GM21576 (cell line): ENCODE data around the gene NTSR2.
A peak's percentile ranks its signal among the peaks of the same experiment; 100 is the strongest.

Experiments used
- ATAC-seq: cut with Tn5 transposase; IDR thresholded peaks from one replicate; pipeline ENCODE4 v1.9.1; 2021; ENCODE audit warnings: mild to moderate bottlenecking, moderate library complexity; ENCODE audit not compliant: unreplicated experiment

Gene NTSR2

DNA sequence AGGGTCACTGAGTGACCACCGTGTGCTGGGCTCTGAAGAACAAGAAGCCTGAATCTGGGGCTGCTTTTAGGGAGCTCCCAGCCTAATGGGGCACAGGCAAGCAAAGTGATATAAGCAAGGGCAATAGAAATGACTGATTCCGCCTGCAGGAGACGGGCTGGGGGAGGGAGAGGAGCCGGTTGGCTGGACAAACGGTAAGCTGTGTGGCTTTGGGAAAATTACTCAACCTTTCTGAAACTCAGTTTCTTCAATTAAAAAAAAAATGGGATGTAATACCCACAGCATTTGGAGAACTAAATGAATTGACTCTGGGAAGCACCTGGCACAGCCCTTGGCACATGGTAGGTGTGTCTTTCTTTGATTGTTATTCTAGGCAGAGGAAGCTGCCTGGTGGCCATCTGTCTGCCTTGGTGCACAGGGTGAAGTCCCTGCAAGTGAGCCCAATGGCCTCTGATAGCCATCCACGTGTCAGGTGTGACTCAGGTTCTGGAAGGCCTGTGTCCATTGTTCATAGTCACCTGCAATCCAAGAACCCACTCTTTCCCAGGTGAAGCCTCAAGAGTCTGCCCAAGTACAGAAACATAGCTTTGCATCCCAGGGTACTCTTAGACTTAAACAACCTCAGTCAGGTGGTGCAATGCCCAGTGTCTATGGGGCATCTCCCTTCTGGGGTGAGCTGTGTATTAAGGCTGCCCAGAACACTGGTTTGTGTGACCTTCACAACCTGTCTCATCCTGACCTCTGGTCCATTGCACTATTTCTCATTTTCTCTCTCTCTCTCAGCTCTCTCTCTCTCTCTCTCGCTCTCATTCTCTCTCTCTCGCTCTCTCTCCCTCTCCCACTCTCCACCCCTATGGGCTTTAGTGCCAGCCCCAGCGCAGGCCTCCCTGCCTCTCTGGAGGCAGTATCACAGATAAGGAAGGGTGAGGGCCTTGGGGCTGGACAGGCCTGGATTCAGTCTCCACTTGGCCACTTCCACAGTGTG, 30.0 kb upstream of the NTSR2 start:
- ATAC-seq: no peak

GRCh38 chr2:11698009-11698922, 28.3 kb upstream of the NTSR2 start:
- ATAC-seq: no peak

DNA sequence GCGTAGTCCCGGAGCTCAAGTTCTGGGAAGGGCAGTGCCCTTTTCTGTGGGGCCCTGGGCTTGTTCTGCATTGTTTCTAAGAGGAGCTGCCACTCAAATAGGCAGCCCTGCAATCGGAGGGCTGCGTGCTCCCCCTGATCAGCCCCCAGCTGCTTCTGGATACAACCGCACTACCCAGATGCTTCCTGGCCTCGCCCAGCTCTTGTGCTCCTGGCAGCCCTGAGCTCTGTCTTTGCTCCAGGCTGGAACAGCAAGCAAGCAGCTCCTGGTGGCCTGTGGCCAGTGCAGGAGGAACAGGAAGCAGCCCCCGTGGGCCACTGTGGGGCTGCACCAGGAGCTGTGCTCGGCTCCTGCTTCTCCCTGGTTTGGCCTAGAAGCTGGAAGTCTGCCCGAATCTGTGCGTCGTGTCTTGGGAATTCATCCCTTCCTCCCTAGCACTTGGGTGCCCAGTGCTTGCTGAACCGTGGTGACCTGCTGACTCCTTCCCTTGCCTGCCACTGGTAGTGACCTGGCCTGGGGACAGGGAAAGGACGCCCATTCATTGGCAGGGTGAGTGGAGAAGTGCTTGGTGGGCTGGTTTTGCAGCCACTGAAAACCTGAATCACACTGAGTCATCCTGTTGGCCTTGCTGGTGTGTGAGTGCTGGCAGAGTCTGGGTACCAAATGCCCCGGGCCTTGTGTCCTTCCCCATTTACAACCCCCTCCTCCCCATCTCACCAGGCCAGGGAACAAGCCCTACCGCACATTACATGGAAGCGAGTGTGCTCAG, 27.3 kb upstream of the NTSR2 start:
- no peak for ATAC-seq

DNA sequence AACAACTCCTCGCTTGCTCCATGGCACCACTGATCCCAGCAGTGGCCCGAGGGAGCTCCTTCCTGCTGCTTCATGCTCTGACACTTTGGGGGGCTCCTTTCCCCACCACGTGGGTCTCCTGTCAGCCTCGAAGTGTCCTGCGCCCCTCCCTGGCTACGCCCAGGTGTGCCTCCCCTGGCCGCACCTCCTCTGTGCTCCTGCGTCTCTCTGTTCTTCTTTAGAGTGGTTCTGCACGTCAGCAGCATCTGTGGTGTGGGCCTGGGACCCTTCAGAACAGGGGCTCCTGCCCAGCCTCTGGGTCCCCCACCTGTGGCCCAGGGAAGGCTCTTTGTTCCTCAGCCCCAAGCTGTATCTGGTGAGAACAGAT, 26.7 kb upstream of the NTSR2 start:
- no peak for ATAC-seq

DNA sequence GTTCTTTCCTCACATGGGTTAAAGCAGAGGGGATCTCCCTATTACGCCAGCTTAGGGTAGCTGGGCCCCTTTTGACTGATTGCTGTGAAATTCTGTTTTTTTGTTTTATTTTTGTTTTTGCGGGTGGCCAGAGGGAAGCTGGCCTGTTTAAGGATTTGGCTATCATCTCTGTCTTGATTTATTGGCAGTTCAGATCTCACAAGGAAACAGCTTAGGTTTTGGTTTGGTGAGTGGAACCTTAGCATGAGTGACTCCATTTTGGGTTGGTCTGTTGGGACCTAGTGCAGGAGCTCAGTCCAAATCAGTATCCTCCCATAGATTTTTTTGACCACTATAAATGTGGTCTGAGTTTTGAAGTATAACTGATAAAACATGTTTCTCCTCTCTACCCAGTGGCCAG, 25.6 kb upstream of the NTSR2 start:
- no peak for ATAC-seq

GRCh38 chr2:11692966-11693521, 23.0 kb upstream of the NTSR2 start:
- peak; percentile 72 for ATAC-seq

DNA sequence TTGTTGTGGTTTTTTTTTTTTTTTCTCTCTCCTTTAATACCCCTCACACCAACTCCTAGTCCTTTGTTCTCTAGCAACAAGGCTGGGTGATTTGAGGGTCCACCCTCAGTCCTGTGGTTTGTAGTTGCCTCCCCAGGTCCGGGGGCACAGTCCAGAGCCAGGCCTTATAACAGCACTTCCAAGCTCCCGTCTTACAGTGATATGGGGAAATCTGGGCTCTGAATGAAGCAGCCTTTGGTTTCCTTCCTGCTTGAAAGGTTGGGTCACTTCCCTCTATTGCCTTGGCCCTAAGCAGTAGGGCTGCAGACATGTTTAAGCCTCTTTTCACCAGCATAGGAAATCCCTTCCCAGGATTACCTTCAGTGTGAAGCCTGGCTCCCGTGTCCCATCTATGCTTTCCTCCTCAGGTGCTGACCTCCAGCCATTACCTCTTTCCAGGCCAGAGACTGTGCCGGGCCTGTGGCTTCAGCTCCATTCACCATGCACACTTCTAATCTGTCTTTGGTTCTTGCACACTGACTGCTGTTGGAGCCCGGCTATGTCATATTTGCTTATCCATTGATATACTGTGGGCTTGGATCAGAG, 21.2 kb upstream of the NTSR2 start:
- ATAC-seq: no peak

DNA sequence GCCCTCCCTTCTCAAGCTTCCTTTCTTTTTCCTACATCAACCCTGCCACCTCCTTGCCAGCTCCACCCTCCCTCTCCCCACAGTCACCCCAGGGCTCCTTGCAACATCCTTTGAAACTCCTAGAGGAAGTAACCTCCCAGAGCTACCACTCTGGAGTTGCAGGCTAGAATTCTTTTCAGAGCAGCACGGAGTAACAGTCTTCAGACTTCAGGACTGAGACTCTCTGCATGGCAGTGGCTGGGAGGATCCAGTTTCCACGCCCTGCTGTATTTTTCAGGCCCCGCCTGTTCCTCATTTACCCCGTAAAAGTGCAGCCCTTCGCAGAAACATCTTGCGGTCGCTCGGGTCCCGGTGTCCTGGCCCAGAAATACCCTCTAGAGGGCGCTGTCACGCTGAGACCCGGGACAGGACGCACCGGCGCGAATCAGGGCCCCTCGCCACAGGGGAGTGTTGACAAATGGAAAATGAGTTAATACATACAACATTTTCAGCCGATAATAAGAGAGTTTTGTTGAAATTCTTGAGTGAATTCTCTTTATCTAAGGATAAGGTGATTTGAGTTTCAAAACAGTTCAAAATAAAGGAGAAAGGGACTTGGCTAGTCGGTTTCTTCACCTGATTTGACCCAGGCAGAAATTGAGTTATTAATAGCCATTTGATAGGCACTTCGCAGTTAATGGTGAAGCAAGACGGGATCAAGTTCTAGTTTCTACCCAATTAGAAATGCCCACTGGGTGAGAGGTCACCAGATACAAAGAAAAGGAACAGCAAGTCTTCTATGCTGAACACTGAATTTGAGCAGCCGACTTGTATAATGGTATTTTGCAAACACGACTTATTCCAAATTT, 18.5 kb upstream of the NTSR2 start:
- ATAC-seq: peak; percentile 71

- no peak for ATAC-seq
Measured at GRCh38 chr2:11687736-11688135, 17.7 kb upstream of the NTSR2 start.

- no peak for ATAC-seq
Measured at GRCh38 chr2:11685906-11686470, 16.0 kb upstream of the NTSR2 start.

DNA sequence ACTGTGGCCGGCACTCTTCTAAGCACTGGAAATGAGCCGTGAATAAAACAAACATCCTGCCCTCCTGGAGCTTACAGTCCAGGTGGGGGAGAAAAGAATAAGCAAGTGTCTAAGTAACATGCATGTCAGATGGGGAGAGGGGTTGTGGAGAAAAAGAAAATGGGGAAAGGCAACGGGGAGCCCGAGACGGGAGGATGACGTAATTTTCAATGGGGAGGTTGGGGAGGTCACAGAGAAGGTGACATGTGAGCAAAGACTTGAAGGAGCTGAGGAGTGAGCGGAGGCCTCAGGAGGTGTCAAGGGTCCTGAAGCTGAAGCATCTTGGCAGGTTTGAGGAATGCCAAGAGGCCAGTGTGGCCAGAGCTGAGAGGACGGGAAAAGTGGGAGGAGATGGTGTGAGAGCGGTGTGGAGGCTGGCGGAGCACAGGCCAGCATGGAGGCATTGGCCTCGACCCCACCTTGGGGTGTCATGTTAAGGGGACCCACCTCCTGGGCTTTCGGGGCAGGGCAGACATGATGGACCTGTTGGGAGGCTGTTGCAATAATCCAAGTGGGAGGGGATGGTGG, 15.0 kb upstream of the NTSR2 start:
- ATAC-seq: no peak

DNA sequence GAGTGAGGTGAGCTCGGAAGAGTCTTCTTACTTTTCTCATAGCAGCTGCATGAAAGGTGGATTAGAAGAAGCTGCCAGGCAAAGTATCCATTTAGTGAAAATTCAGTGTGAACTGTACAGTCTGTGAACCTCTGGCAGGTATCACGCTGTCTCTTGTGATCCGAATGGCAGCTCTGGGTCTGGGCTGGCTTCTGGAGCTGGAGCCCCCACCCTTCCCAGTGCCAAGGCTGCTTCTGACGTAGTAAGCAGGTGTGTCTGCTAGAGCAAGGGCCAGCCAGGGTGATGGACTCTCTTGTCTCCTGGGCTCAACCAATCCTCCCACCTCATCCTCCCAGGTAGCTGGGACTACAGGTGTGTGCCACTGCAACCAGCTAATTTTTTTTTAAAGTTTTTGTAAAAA, 14.0 kb upstream of the NTSR2 start:
- no peak for ATAC-seq

GRCh38 chr2:11683476-11683875, 13.5 kb upstream of the NTSR2 start:
- ATAC-seq: no peak

- no peak for ATAC-seq
Measured at GRCh38 chr2:11682590-11682915, 12.6 kb upstream of the NTSR2 start.

GRCh38 chr2:11681722-11682589, 12.0 kb upstream of the NTSR2 start:
- ATAC-seq: peak; percentile 45

DNA sequence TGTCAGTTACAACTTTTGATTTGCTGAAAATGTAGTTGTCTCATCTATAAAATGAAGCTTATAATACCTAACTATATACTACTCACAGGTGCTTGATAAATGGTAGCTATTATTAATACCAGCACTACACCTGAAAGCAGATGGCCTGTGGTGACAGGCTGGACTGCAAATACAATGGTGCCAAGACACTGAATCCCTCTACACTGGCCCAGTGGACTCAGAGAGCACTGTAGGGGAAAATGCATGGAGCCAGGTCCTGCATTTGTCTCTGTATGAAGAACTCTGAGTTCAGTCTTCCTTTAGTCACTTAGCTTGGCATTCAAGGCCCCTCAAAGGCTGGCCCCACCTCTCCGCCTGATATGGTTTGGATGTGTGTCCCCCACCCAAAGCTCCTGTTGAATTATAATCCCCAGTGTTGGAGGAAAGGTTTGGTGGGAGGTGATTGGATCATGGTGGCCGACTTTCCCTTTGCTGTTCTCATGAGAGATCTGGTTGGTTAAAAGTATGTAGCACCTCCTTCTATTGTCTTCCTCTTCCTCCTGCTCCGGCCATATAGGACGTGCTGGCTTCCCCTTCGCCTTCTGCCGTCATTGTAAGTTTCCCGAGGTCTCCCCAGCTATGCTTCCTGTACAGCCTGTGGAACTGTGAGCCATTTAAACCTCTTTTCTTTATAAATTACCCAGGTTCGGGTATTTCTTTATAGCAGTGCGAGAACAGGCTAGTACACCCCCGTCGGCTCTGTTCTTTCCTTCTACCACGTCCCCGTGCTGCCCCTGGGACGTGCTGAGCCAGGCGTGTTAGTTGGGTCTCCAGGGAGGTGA, 11.1 kb upstream of the NTSR2 start:
- no peak for ATAC-seq
